ENCODE measurements around the gene TEX10. TPM values are rescaled to one million over a fixed set of nuclear protein-coding genes. Genes with fewer than 3 reads are reported as not detected.

TEX10 gene
- total and polyA plus RNA-seq, 4 donors: 5.1 to 37.4 (median 9.6) TPM

- Histone ChIP-seq H3K4me1 (ENCODE audit: control insufficient read depth in 5 of 5, insufficient read depth in 5 of 5, low read length in 5 of 5) (no peaks in the 10 kb centered on the region), H3K27ac (ENCODE audit: low read depth in 1 of 2, low read length in 1 of 2) (no peak overlapping the region), H3K27me3 (ENCODE audit: control insufficient read depth in 3 of 3, insufficient read depth in 3 of 3, low read length in 2 of 3) (no peaks in the 10 kb centered on the region), H3K9ac (ENCODE audit: insufficient read depth in 1 of 2, low read length in 2 of 2) (no peak overlapping the region), H3K4me3 (no peak overlapping the region), H3K36me3 (ENCODE audit: control insufficient read depth in 4 of 4, insufficient read depth in 4 of 4, low read length in 4 of 4) (peaks cover 0 to 2% (median 0%) of the 10 kb centered on the region in 4 donors), H3K9me3 (ENCODE audit: control insufficient read depth in 4 of 4, insufficient read depth in 3 of 4, low read length in 3 of 4) (peaks cover 0 to 6% (median 1%) of the 10 kb centered on the region in 4 donors)
- TF ChIP-seq CTCF (IDR thresholded peaks at IDR 0.05; ENCODE audit: control extremely low read depth, extremely low read depth): no peak
- 89 to 92% methylated on average over 4 of the region's 4 CpGs for WGBS, 2 donors
- DNase-seq (no peak), ATAC-seq (ENCODE audit: insufficient read depth, low FRiP score) (no peak)
Measured at GRCh38 chr9:100379862-100380261, 27.1 kb upstream of the TEX10 start.

DNA sequence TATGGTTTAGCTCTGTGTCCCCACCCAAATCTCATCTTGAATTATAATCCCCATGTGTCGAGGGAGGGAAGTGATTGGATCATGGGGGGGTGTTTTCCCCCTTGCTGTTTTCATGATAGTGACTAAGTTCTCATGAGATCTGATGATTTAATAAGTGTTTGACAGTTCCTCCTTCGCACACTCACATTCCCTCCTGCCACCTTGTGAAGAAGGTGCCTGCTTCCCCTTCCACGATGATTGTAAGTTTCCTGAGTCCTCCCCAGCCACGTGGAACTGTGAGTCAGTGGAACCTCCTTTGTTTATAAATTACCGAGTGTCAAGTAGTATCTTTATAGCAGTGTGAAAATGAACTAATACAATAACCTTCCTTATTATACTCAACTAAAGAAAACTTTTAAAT is 24.3 kb upstream of the TEX10 start:
- TF ChIP-seq CTCF (IDR thresholded peaks at IDR 0.05; ENCODE audit: control extremely low read depth, extremely low read depth): no peak
- no peak for ATAC-seq (ENCODE audit: insufficient read depth, low FRiP score)
- 30 to 48% methylated on average over 5 of the region's 5 CpGs for WGBS, 2 donors
- Histone ChIP-seq H3K9me3 (ENCODE audit: control insufficient read depth in 4 of 4, insufficient read depth in 3 of 4, low read length in 3 of 4) (no peaks in the 10 kb centered on the region), H3K4me1 (ENCODE audit: control insufficient read depth in 5 of 5, insufficient read depth in 5 of 5, low read length in 5 of 5) (no peaks in the 10 kb centered on the region), H3K27ac (ENCODE audit: low read depth in 1 of 2, low read length in 1 of 2) (no peak overlapping the region), H3K27me3 (ENCODE audit: control insufficient read depth in 3 of 3, insufficient read depth in 3 of 3, low read length in 2 of 3) (no peaks in the 10 kb centered on the region), H3K9ac (ENCODE audit: insufficient read depth in 1 of 2, low read length in 2 of 2) (no peak overlapping the region), H3K4me3 (no peak overlapping the region), H3K36me3 (ENCODE audit: control insufficient read depth in 4 of 4, insufficient read depth in 4 of 4, low read length in 4 of 4) (peaks cover 0 to 2% (median 0%) of the 10 kb centered on the region in 4 donors)
- no peak for DNase-seq

DNA sequence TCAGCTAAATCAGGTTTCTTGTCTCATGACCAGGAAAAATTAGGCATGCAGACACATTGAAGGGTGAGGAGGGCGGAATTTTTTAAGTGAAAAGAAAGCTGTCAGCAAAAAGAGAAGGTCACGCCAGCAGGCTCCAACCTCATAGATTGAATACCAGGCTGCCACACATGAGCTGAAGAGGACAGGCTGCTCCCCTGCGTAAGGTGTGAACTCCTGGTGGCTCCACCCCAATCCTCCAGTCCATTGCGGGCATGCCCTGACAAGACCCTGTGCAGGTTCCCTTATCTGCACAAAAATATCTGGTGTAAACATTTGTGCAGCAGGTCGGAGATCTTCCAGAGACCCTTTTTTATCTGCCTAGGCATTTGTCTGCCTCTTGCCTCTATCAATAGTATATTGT is 22.9 kb upstream of the TEX10 start:
- Histone ChIP-seq H3K9ac (ENCODE audit: insufficient read depth in 1 of 2, low read length in 2 of 2) (no peak overlapping the region), H3K36me3 (ENCODE audit: control insufficient read depth in 4 of 4, insufficient read depth in 4 of 4, low read length in 4 of 4) (peaks cover 0 to 2% (median 0%) of the 10 kb centered on the region in 4 donors), H3K4me3 (no peak overlapping the region), H3K4me1 (ENCODE audit: control insufficient read depth in 5 of 5, insufficient read depth in 5 of 5, low read length in 5 of 5) (no peaks in the 10 kb centered on the region), H3K27ac (ENCODE audit: low read depth in 1 of 2, low read length in 1 of 2) (no peak overlapping the region), H3K9me3 (ENCODE audit: control insufficient read depth in 4 of 4, insufficient read depth in 3 of 4, low read length in 3 of 4) (no peaks in the 10 kb centered on the region), H3K27me3 (ENCODE audit: control insufficient read depth in 3 of 3, insufficient read depth in 3 of 3, low read length in 2 of 3) (no peaks in the 10 kb centered on the region)
- ATAC-seq (ENCODE audit: insufficient read depth, low FRiP score) (no peak), DNase-seq (no peak)
- 93 to 95% methylated on average over 5 of the region's 5 CpGs for WGBS, 2 donors
- no peak for TF ChIP-seq CTCF (IDR thresholded peaks at IDR 0.05; ENCODE audit: control extremely low read depth, extremely low read depth)

- no peak for TF ChIP-seq CTCF (IDR thresholded peaks at IDR 0.05; ENCODE audit: control extremely low read depth, extremely low read depth)
- H3K36me3 ChIP-seq (ENCODE audit: control insufficient read depth in 4 of 4, insufficient read depth in 4 of 4, low read length in 4 of 4): peaks cover 0 to 2% (median 0%) of the 10 kb centered on the region in 4 donors
- H3K27me3 ChIP-seq (ENCODE audit: control insufficient read depth in 3 of 3, insufficient read depth in 3 of 3, low read length in 2 of 3): no peaks in the 10 kb centered on the region
- no peak for DNase-seq
- ATAC-seq (ENCODE audit: insufficient read depth, low FRiP score): no peak
- WGBS, 2 donors: 99 to 100% methylated on average over 3 of the region's 3 CpGs
- no peak overlapping the region for H3K4me3 ChIP-seq
- H3K9me3 ChIP-seq (ENCODE audit: control insufficient read depth in 4 of 4, insufficient read depth in 3 of 4, low read length in 3 of 4): peaks cover 0 to 2% (median 0%) of the 10 kb centered on the region in 4 donors
- no peak overlapping the region for H3K27ac ChIP-seq (ENCODE audit: low read depth in 1 of 2, low read length in 1 of 2)
- H3K9ac ChIP-seq (ENCODE audit: insufficient read depth in 1 of 2, low read length in 2 of 2): no peak overlapping the region
- no peaks in the 10 kb centered on the region for H3K4me1 ChIP-seq (ENCODE audit: control insufficient read depth in 5 of 5, insufficient read depth in 5 of 5, low read length in 5 of 5)
Measured at GRCh38 chr9:100372648-100373047, 19.9 kb upstream of the TEX10 start.
